ENCODE measurements around the gene CPA3. TPM values are rescaled to one million over a fixed set of nuclear protein-coding genes. Genes with fewer than 3 reads are reported as not detected.

Gene CPA3
- total RNA-seq, 1 experiment from 2014 or later: not detected

DNA sequence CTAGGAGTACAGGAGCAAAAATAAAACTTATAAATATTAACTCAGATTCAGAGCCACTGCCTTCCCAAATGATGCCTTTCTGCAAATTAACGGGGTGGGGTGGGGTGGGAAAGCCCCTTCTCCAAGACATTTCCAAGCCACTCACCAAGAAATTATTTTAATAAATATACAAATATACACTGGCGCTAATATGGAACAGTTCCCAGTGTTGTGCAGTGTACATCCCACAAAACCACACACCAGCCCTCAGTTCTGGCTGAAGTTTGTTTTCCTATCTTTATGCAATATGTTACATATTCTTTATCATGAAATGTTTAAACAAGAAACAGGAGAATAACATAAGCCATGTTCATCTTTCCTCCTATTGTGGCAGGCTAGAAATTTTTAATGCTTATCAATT is 73.2 kb downstream of the CPA3 start:
- ChIA-PET CTCF (no interaction called here), RAD21 (ENCODE audit: low non-redundant PET in 1 of 2, low total read pairs in 2 of 2, uncharacterized antibody in 2 of 2, unreplicated experiment in 2 of 2) (no interaction called here), POLR2A (no interaction called here)
- H2AFZ ChIP-seq (ENCODE audit: low read depth, low read length, poor library complexity, severe bottlenecking): no peak overlapping the region
- intact Hi-C loops (cut with micrococcal nuclease): no loop called here
- no peaks in the 10 kb centered on the region for H4K20me1 ChIP-seq (ENCODE audit: insufficient read depth)
- ATAC-seq (no peak), DNase-seq (ENCODE audit: low read depth, low spot score) (no peak)
- TF ChIP-seq, protein P1, sequence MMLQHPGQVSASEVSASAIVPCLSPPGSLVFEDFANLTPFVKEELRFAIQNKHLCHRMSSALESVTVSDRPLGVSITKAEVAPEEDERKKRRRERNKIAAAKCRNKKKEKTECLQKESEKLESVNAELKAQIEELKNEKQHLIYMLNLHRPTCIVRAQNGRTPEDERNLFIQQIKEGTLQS (IDR thresholded peaks at IDR 0.05): no peak
- no peak for TF ChIP-seq EGR1 (IDR thresholded peaks at IDR 0.05; ENCODE audit: low read depth)
- no peak for TF ChIP-seq CEBPB (IDR thresholded peaks at IDR 0.05; ENCODE audit: low read depth)
- TF ChIP-seq POLR2AphosphoS5 (IDR thresholded peaks at IDR 0.05; ENCODE audit: low read depth, low read length): no peak
- TF ChIP-seq CBX3 (IDR thresholded peaks at IDR 0.05; ENCODE audit: low read depth): no peak
- TF ChIP-seq SRF (IDR thresholded peaks at IDR 0.05; ENCODE audit: low read depth): no peak
- TF ChIP-seq RAD21 (IDR thresholded peaks at IDR 0.05; ENCODE audit: low read depth): no peak
- TF ChIP-seq, protein P2, sequence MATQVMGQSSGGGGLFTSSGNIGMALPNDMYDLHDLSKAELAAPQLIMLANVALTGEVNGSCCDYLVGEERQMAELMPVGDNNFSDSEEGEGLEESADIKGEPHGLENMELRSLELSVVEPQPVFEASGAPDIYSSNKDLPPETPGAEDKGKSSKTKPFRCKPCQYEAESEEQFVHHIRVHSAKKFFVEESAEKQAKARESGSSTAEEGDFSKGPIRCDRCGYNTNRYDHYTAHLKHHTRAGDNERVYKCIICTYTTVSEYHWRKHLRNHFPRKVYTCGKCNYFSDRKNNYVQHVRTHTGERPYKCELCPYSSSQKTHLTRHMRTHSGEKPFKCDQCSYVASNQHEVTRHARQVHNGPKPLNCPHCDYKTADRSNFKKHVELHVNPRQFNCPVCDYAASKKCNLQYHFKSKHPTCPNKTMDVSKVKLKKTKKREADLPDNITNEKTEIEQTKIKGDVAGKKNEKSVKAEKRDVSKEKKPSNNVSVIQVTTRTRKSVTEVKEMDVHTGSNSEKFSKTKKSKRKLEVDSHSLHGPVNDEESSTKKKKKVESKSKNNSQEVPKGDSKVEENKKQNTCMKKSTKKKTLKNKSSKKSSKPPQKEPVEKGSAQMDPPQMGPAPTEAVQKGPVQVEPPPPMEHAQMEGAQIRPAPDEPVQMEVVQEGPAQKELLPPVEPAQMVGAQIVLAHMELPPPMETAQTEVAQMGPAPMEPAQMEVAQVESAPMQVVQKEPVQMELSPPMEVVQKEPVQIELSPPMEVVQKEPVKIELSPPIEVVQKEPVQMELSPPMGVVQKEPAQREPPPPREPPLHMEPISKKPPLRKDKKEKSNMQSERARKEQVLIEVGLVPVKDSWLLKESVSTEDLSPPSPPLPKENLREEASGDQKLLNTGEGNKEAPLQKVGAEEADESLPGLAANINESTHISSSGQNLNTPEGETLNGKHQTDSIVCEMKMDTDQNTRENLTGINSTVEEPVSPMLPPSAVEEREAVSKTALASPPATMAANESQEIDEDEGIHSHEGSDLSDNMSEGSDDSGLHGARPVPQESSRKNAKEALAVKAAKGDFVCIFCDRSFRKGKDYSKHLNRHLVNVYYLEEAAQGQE (IDR thresholded peaks at IDR 0.05; ENCODE audit: low read depth): no peak
- no peak for TF ChIP-seq EZH2 (IDR thresholded peaks at IDR 0.05)
- TF ChIP-seq EZH2phosphoT487 (IDR thresholded peaks at IDR 0.05; ENCODE audit: borderline replicate concordance): no peak
- TF ChIP-seq ZNF274 (IDR thresholded peaks at IDR 0.05; ENCODE audit: low read depth, low read length): no peak
- no peak for TF ChIP-seq SIN3A (IDR thresholded peaks at IDR 0.05; ENCODE audit: low read depth)
- H3K27me3 ChIP-seq (ENCODE audit: insufficient read depth, low read length): no peaks in the 10 kb centered on the region
- no peaks in the 10 kb centered on the region for H3K79me2 ChIP-seq (ENCODE audit: insufficient read depth, low read length)
- BruUV-seq (replicated peaks): no TSS peak
- no peaks in the 10 kb centered on the region for H3K9me2 ChIP-seq (ENCODE audit: insufficient read depth)
- H3K4me3 ChIP-seq (replicated peaks in 1 of 2; ENCODE audit: low read depth in 1 of 2, low read length in 2 of 2): no peak overlapping the region
- no peak overlapping the region for H3K27ac ChIP-seq (ENCODE audit: low read depth, low read length)
- H3K9ac ChIP-seq (ENCODE audit: low read length): no peak overlapping the region
- no peak overlapping the region for H3K4me2 ChIP-seq (ENCODE audit: low read length)
- no peaks in the 10 kb centered on the region for H3K36me3 ChIP-seq (ENCODE audit: control insufficient read depth in 1 of 2, insufficient read depth in 2 of 2, low read length in 2 of 2)
- no peaks in the 10 kb centered on the region for H3K4me1 ChIP-seq (ENCODE audit: control insufficient read depth in 1 of 2, insufficient read depth in 2 of 2, low read length in 2 of 2)
- H3K9me3 ChIP-seq (ENCODE audit: control insufficient read depth in 1 of 2, insufficient read depth in 1 of 2, low read depth in 1 of 2, low read length in 2 of 2): no peaks in the 10 kb centered on the region
